Measurements from ENCODE around the gene EIF4G3.
"Not testable (repeated sequence)": the region's sequence is repeated elsewhere in the genome, so short reads cannot be mapped to it uniquely, and the experiment has no call there.

Gene EIF4G3

DNA sequence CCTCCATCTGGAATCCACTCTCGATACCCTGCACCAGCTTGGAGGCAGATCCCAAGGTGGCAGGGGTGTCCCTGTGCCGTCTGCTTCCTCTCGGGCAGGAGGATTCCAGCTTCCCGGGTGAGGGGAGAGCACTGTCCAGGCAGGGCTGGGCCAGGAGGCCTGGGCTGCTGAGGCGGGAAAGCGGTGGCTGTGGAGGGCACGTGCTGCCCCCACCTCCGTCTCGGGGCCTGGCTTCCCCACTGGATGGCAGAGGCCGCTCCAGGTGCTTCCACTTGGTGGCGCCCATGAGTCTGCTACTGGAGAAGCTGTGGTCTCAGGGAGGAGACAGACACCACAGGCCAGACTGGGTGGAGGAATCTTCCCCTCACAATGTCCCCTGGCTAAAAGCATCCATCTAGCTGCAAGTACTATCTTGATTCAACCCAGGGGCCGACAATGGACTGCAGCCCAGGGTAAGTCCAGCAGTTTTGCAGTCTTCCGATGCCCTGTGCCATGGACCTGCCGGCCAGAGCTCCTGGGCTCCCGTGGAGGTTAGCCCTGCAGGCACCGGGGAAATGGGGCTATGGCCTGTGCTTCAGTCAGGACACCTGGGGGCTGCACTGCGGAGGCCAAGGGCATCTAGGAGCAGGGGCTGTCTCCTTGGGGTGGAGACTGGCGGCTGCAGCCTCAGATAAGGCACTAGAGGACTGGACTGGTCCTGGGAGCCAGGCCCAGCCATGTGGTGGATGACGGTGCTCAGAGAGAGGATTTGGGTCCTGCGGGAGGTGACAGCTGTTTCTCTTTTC is 41.3 kb upstream of the EIF4G3 start:
- Histone ChIP-seq H3K27me3 (no peaks in the 10 kb centered on the region), H3K9me3 (no peaks in the 10 kb centered on the region), H3K36me3 (peaks cover 65% of the 10 kb centered on the region), H3K4me1 (ENCODE audit: control insufficient read depth in 1 of 2, insufficient read depth in 1 of 2, low read depth in 1 of 2, low read length in 1 of 2) (no peaks in the 10 kb centered on the region), H3K27ac (no peak overlapping the region), H3K4me3 (ENCODE audit: low read depth in 1 of 2, low read length in 1 of 2) (no peak overlapping the region)
- peak; percentile 27 for TF ChIP-seq CTCF (IDR thresholded peaks at IDR 0.05)

GRCh38 chr1:21216835-21217811 is 40.4 kb upstream of the EIF4G3 start:
- Histone ChIP-seq H3K9me3 (no peaks in the 10 kb centered on the region), H3K27me3 (no peaks in the 10 kb centered on the region), H3K27ac (peak overlapping the region; percentile 16), H3K36me3 (peaks cover 56% of the 10 kb centered on the region), H3K4me3 (ENCODE audit: low read depth in 1 of 2, low read length in 1 of 2) (no peak overlapping the region), H3K4me1 (ENCODE audit: control insufficient read depth in 1 of 2, insufficient read depth in 1 of 2, low read depth in 1 of 2, low read length in 1 of 2) (no peaks in the 10 kb centered on the region)
- peak; percentile 76 for TF ChIP-seq CTCF (IDR thresholded peaks at IDR 0.05)

- no peak for TF ChIP-seq CTCF (IDR thresholded peaks at IDR 0.05)
- Histone ChIP-seq H3K4me3 (ENCODE audit: low read depth in 1 of 2, low read length in 1 of 2) (no peak overlapping the region), H3K27me3 (no peaks in the 10 kb centered on the region), H3K9me3 (no peaks in the 10 kb centered on the region), H3K27ac (no peak overlapping the region), H3K36me3 (peaks cover 6% of the 10 kb centered on the region), H3K4me1 (ENCODE audit: control insufficient read depth in 1 of 2, insufficient read depth in 1 of 2, low read depth in 1 of 2, low read length in 1 of 2) (no peaks in the 10 kb centered on the region)
Observed at GRCh38 chr1:21212126-21212525, 35.4 kb upstream of the EIF4G3 start.

DNA sequence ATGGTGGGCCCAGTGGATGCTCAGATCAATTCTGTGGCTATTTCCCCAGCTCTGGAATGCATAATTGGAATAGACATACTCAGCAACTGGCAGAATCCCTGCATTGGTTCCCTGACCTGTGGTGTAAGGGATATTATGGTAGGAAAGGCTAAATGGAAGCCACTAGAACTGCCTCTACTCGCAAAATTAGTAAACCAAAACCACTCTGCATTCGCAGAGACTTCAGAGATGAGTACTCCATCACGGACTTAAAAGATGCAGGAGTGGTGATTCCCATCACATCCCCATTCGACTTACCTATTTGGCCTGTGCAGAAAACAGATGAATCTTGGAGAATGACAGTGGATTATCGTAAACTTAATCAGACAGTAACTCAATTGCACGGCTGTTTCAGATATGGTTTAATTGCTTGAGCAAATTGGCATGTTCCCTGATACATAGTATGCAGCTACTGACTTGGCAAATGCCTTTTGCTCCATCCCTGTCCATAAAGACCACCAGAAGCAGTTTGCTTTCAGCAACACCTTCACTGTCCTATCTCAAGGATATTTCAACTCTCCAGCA is 31.5 kb upstream of the EIF4G3 start:
- not testable (repeated sequence) for H3K36me3 ChIP-seq; H3K27ac ChIP-seq; H3K4me3 ChIP-seq (ENCODE audit: low read depth in 1 of 2, low read length in 1 of 2); H3K27me3 ChIP-seq; H3K9me3 ChIP-seq; H3K4me1 ChIP-seq (ENCODE audit: control insufficient read depth in 1 of 2, insufficient read depth in 1 of 2, low read depth in 1 of 2, low read length in 1 of 2)

DNA sequence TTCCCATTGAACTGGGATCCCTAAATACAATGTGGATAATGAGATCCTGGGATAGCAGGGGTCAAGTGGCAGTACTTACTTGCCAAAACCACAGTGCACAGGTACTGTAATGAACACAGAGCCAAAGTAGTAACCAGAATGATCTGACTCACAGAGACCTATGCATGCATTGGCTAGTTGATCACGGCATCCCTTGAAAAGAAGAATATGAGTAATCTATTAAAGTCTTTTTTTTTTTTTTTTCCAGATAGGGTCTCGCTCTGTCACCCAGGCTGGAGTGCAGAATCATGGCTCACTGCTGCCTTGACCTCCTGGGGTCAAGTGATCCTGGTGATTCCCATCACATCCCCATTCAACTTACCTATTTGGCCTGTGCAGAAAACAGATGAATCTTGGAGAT is 29.4 kb upstream of the EIF4G3 start:
- H3K4me3 ChIP-seq (ENCODE audit: low read depth in 1 of 2, low read length in 1 of 2), result no peak overlapping the region
- no peak overlapping the region for H3K27ac ChIP-seq
- H3K36me3 ChIP-seq, result no peaks in the 10 kb centered on the region
- no peak for TF ChIP-seq CTCF (IDR thresholded peaks at IDR 0.05)
- H3K9me3 ChIP-seq, result no peaks in the 10 kb centered on the region
- no peaks in the 10 kb centered on the region for H3K27me3 ChIP-seq
- H3K4me1 ChIP-seq (ENCODE audit: control insufficient read depth in 1 of 2, insufficient read depth in 1 of 2, low read depth in 1 of 2, low read length in 1 of 2), result no peaks in the 10 kb centered on the region
